NCI-H187 treated with DMSO at 0.1 percent for 48 hours (cell line): ENCODE data around the gene MUC5B.

Experiments
- DNase-seq: peaks from one replicate; lab custom pipeline; 2025; lab: John Stamatoyannopoulos, UW

MUC5B gene

GRCh38 chr11:1267441-1268100, 44.7 kb downstream of the MUC5B start:
- no peak for DNase-seq

- DNase-seq, result no peak
These were observed 47.1 kb downstream of the MUC5B start for GRCh38 chr11:1269957-1270356.

GRCh38 chr11:1270476-1270875, 47.6 kb downstream of the MUC5B start:
- DNase-seq, result no peak

- no peak for DNase-seq
These were observed 48.1 kb downstream of the MUC5B start for GRCh38 chr11:1271002-1271401.

- DNase-seq, result no peak
These were observed 48.5 kb downstream of the MUC5B start for GRCh38 chr11:1271406-1271805.

GRCh38 chr11:1271927-1272326, 49.1 kb downstream of the MUC5B start:
- DNase-seq, result no peak

GRCh38 chr11:1272531-1272930, 49.7 kb downstream of the MUC5B start:
- no peak for DNase-seq

- no peak for DNase-seq
These were observed 51.6 kb downstream of the MUC5B start for GRCh38 chr11:1274501-1274900.

GRCh38 chr11:1275021-1275420, 52.2 kb downstream of the MUC5B start:
- DNase-seq, result no peak

GRCh38 chr11:1276041-1276790, 53.4 kb downstream of the MUC5B start:
- no peak for DNase-seq

- DNase-seq, result no peak
These were observed 54.2 kb downstream of the MUC5B start for GRCh38 chr11:1276866-1277615.

- DNase-seq, result no peak
These were observed 55.2 kb downstream of the MUC5B start for GRCh38 chr11:1277936-1278512.

- no peak for DNase-seq
These were observed 56.2 kb downstream of the MUC5B start for GRCh38 chr11:1278766-1279673.

GRCh38 chr11:1279674-1280055, 56.8 kb downstream of the MUC5B start:
- DNase-seq, result no peak

- no peak for DNase-seq
These were observed 57.5 kb downstream of the MUC5B start for GRCh38 chr11:1280116-1281035.

GRCh38 chr11:1281326-1281973, 58.6 kb downstream of the MUC5B start:
- no peak for DNase-seq

GRCh38 chr11:1281974-1282365, 59.1 kb downstream of the MUC5B start:
- DNase-seq, result no peak

GRCh38 chr11:1283091-1283511, 60.2 kb downstream of the MUC5B start:
- no peak for DNase-seq

- DNase-seq, result no peak
These were observed 61.0 kb downstream of the MUC5B start for GRCh38 chr11:1283906-1284305.

- DNase-seq, result no peak
These were observed 62.5 kb downstream of the MUC5B start for GRCh38 chr11:1285316-1285744.
